ENCODE results near the gene AURKA.

AURKA gene

DNA sequence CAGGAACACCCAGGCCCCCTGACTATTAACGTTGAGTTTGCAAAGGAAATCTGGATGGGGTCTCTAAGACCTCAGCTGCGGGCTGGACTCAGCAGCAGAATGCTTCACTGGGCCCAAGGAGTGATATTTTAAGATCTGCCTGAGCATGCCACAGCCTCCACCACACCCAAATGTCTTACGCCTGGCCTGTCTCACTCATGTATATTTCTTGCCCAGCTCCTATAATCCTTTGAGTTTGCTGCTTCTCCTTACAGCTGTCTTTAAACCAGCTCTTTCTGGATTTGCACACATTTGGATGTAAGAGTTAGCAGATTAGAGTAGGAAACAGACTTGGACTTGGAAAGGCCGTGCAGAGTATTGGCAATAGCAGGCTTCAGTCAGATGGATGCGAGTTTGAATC is 36.4 kb upstream of the AURKA start:
- H3K4me3 ChIP-seq (replicated peaks in 1 of 2; ENCODE audit: low read depth in 2 of 2, low read length in 2 of 2) = no peak overlapping the region
- TF ChIP-seq CTCF (IDR thresholded peaks at IDR 0.05; ENCODE audit: low read depth, low read length) = no peak
- DNase-seq (ENCODE audit: low read depth in 2 of 2) = no peak

- no peak for DNase-seq (ENCODE audit: low read depth in 2 of 2)
Measured at GRCh38 chr20:56427797-56428196, 35.8 kb upstream of the AURKA start.

GRCh38 chr20:56426926-56427325 is 34.9 kb upstream of the AURKA start:
- DNase-seq (ENCODE audit: low read depth in 2 of 2) = no peak
- TF ChIP-seq CTCF (IDR thresholded peaks at IDR 0.05; ENCODE audit: low read depth, low read length) = no peak
- H3K4me3 ChIP-seq (replicated peaks in 1 of 2; ENCODE audit: low read depth in 2 of 2, low read length in 2 of 2) = no peak overlapping the region

More at GRCh38 chr20:56427797-56428196, 35.8 kb upstream of the AURKA start:
- TF ChIP-seq CTCF (IDR thresholded peaks at IDR 0.05; ENCODE audit: low read depth, low read length) = no peak
- H3K4me3 ChIP-seq (replicated peaks in 1 of 2; ENCODE audit: low read depth in 2 of 2, low read length in 2 of 2) = no peak overlapping the region

DNA sequence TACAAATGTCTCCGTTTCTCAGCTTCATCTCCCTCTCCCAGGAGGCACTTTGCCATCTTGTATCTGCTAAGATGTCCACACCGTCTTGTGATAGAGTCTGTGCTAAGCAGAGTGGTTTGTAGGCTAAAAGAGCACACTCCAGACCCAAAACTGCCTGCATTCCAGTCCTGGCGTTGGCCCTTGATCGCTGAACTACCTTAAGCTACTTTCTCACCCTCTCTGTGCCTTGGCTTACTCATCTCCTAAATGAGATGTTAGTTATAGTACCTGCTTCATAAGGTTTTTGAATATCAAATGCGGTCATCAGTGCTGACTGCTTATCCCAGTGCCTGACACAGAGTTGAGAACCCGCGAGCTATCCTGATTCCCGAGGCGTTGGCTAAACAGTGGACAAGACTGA is 34.0 kb upstream of the AURKA start:
- no peak overlapping the region for H3K4me3 ChIP-seq (replicated peaks in 1 of 2; ENCODE audit: low read depth in 2 of 2, low read length in 2 of 2)
- no peak for DNase-seq (ENCODE audit: low read depth in 2 of 2)
- no peak for TF ChIP-seq CTCF (IDR thresholded peaks at IDR 0.05; ENCODE audit: low read depth, low read length)

DNA sequence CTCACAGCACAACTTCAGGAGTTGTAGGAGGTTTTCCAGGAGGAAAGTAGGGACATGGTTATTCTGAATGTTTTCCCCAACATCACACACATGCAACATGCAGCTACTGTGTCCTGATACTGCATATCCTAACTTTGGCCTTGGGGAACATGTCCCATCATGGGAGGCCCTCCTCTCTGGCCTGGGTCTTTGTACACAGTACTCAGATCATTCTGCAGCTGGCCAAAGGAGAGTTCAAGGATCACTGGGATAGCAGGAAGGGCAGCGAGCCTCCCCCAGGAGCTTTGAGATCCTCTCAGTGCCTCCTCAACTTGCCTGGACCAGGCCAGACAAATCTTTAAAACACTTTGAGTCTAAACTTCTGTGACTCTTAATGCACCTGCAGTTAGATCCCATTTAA is 32.9 kb upstream of the AURKA start:
- no peak for TF ChIP-seq CTCF (IDR thresholded peaks at IDR 0.05; ENCODE audit: low read depth, low read length)
- H3K4me3 ChIP-seq (replicated peaks in 1 of 2; ENCODE audit: low read depth in 2 of 2, low read length in 2 of 2) = no peak overlapping the region
- no peak for DNase-seq (ENCODE audit: low read depth in 2 of 2)

DNA sequence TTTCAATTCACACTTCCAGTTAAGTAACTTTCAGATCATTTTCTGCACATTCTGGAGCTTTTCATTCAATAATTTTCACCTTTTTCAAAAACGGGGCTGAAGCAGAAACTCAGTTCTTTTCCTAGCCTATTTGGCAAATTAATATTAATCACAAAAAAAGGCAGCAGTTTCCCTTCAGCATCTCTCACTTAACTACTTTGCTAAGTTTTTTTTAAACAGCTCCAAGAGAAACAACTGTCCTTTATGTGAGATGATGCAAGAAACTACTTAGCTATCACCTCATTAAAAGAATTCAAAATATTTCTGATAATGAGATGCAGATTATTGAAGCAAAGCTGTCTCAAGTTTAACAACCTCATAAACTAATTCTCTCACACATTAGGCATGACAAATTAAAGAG is 31.9 kb upstream of the AURKA start:
- no peak for DNase-seq (ENCODE audit: low read depth in 2 of 2)
- TF ChIP-seq CTCF (IDR thresholded peaks at IDR 0.05; ENCODE audit: low read depth, low read length) = no peak
- no peak overlapping the region for H3K4me3 ChIP-seq (replicated peaks in 1 of 2; ENCODE audit: low read depth in 2 of 2, low read length in 2 of 2)

- no peak for TF ChIP-seq CTCF (IDR thresholded peaks at IDR 0.05; ENCODE audit: low read depth, low read length)
- DNase-seq (ENCODE audit: low read depth in 2 of 2) = no peak
- H3K4me3 ChIP-seq (replicated peaks in 1 of 2; ENCODE audit: low read depth in 2 of 2, low read length in 2 of 2) = no peak overlapping the region
Measured at GRCh38 chr20:56423211-56423610, 31.2 kb upstream of the AURKA start.

Measured in cardiac fibroblast (primary cell).